Naive B cell (primary cell): ENCODE measurements around the gene PODXL. TPM values are rescaled to one million over a fixed set of nuclear protein-coding genes. Genes with fewer than 3 reads are reported as not detected.
"Not testable (repeated sequence)": the region's sequence is repeated elsewhere in the genome, so short reads cannot be mapped to it uniquely, and the experiment has no call there.

ENCODE experiments used
- ATAC-seq, 2 donors: fragments of 150-1000 bp; cut with Tn5 transposase; 2 replicates each; pipeline ENCODE4 v1.10.0; 2021; ENCODE audit warnings: low read depth in 2 of 2, mild to moderate bottlenecking in 2 of 2, moderate library complexity in 2 of 2
- DNase-seq: peaks from one replicate; pipeline ENCODE4 v3.0.0; 2022
- H3K27ac Mint-ChIP-seq, 6 donors: one replicate each; pipeline ENCODE4 v1.8.0; 2020 to 2022; ENCODE audit warnings: mild to moderate bottlenecking in 6 of 6, mixed read lengths in 6 of 6, moderate library complexity in 5 of 6, inconsistent platforms in 2 of 6
- H3K27me3 Mint-ChIP-seq, 3 donors: one replicate each; pipeline ENCODE4 v1.8.0; 2021 to 2022; ENCODE audit warnings: mixed read lengths in 3 of 3, mild to moderate bottlenecking in 1 of 3
- H3K36me3 Mint-ChIP-seq, 2 donors: one replicate each; pipeline ENCODE4 v1.8.0; 2020 to 2022; ENCODE audit warnings: mixed read lengths in 2 of 2, inconsistent platforms in 1 of 2, mild to moderate bottlenecking in 1 of 2
- H3K4me1 Mint-ChIP-seq, 3 donors: one replicate each; pipeline ENCODE4 v1.8.0; 2020 to 2022; ENCODE audit warnings: mixed read lengths in 3 of 3, inconsistent platforms in 1 of 3, mild to moderate bottlenecking in 1 of 3, moderate library complexity in 1 of 3
- H3K4me3 Mint-ChIP-seq, 8 donors: one replicate each; pipeline ENCODE4 v1.8.0; 2020 to 2022; ENCODE audit warnings: mild to moderate bottlenecking in 8 of 8, mixed read lengths in 8 of 8, moderate library complexity in 8 of 8, inconsistent platforms in 2 of 8
- H3K9me3 Mint-ChIP-seq, 7 donors: one replicate each; pipeline ENCODE4 v1.8.0; 2020 to 2022; ENCODE audit warnings: mixed read lengths in 7 of 7, mild to moderate bottlenecking in 5 of 7, inconsistent platforms in 2 of 7, moderate library complexity in 1 of 7
- polyA plus RNA-seq, 6 donors: library from polyadenylated mRNA; unstranded; fragments of 300-500 nt; fragmentation: Illumina TruSeq; gene quantifications; one replicate each; pipeline ENCODE4 v1.2.3, GENCODE V29; 2021; ENCODE audit warnings: low read depth in 6 of 6

PODXL gene
- polyA plus RNA-seq, 6 donors from 2014 or later, result 0.12 to 0.90 (median 0.68) TPM; not detected in 1

DNA sequence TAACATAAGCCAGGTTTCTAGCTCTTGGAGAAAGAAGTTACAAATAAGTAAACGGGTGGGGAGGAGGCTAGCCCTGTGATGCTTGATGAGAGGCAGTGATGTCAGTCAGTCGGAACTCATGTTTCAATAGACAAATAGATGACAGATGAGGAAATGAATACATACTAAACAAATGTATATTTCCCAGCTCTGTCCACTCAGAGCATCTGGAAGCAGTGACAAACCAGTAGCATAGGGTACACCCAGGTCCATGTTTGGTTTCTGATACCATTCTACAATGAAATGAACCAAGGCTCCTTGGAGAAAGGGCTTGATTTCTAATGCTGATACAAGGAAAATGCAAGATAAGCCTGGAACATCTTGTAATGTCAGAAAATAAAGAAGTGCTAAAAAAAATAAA lies 30.6 kb downstream of the PODXL start:
- no peaks in the 10 kb centered on the region for H3K9me3 Mint-ChIP-seq
- no peaks in the 10 kb centered on the region for H3K36me3 Mint-ChIP-seq
- peaks cover 0 to 10% (median 0%) of the 10 kb centered on the region in 3 donors for H3K27me3 Mint-ChIP-seq
- H3K4me1 Mint-ChIP-seq, result peaks cover 12 to 22% (median 15%) of the 10 kb centered on the region in 3 donors
- no peak for ATAC-seq
- H3K27ac Mint-ChIP-seq, result peak overlapping the region in 1 of 6 donors; percentile 70
- no peak for DNase-seq
- H3K4me3 Mint-ChIP-seq, result no peak overlapping the region

DNA sequence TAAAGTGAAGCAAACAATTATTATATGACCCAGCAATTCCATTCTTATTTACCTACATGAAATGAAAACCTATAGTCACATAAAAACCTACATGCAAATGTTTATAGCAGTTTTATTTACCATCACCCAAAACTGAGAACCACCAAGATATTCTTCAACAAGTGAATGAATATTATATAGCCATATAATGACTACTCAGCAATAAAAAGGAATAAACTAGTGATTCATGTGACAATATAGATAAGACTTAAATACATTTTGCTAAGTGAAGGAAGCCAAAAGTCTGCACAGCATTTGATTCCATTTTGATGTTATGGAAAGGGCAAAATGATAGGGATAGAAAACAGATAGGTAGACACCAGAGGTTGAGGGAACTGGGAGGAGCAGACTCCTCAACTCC lies 31.7 kb downstream of the PODXL start:
- H3K9me3 Mint-ChIP-seq, result no peaks in the 10 kb centered on the region
- H3K4me3 Mint-ChIP-seq, result no peak overlapping the region
- ATAC-seq, result no peak
- peaks cover 0 to 10% (median 0%) of the 10 kb centered on the region in 3 donors for H3K27me3 Mint-ChIP-seq
- H3K4me1 Mint-ChIP-seq, result peaks cover 12 to 22% (median 15%) of the 10 kb centered on the region in 3 donors
- DNase-seq, result no peak
- H3K27ac Mint-ChIP-seq, result no peak overlapping the region
- H3K36me3 Mint-ChIP-seq, result no peaks in the 10 kb centered on the region

DNA sequence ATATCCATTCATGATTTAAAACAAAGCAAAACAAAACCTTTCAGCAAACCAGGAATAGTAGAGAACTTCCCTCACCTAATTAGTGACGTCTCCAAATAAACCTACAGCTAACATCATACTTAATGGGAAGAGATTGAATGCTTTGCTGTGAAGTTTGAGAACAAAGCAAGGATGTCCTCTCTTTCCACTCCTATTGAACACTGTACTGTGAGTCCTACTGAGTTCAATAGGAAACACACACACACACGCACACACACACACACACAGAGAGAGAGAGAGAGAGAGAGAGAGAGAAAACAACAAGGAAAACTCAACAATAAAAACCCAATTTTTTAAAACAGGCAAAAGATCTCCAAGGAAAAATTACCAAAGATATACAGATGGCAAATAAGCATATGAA lies 32.3 kb downstream of the PODXL start:
- no peaks in the 10 kb centered on the region for H3K9me3 Mint-ChIP-seq
- H3K27ac Mint-ChIP-seq, result no peak overlapping the region
- no peak for DNase-seq
- H3K4me1 Mint-ChIP-seq, result peaks cover 12 to 22% (median 15%) of the 10 kb centered on the region in 3 donors
- no peak for ATAC-seq
- no peak overlapping the region for H3K4me3 Mint-ChIP-seq
- no peaks in the 10 kb centered on the region for H3K36me3 Mint-ChIP-seq
- peaks cover 0 to 9% (median 0%) of the 10 kb centered on the region in 3 donors for H3K27me3 Mint-ChIP-seq

DNA sequence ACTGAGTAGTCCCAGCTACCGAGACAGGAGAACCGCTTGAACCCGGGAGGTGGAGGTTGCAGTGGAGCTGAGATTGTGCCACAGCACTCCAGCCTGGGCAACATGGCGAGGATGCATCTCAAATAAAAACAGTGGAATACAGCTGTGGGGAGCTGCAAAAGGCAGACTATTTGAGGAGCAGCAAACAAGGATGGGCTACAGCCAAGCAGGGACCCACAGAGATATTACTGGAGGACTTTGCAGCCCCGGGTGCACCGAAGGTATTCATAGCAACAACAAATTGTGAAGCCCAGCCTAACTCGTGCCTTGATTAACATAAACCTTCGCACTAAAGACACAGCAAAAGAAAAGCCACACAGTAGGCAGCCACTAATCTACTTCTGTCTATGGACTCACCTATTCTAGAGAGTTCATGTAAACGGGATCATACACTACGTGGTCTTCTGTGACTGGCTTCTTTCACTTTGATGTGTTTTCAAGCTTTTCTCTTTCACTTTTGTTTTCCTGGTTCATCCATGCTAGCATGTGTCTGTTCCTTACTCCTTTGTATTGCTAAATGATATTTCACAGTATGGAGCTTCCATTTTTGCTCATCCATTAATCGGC lies 34.0 kb downstream of the PODXL start:
- Mint-ChIP-seq H3K27me3 (no peaks in the 10 kb centered on the region), H3K27ac (no peak overlapping the region), H3K4me3 (peak overlapping the region in 2 of 8 donors; percentile 9 to 51), H3K9me3 (no peaks in the 10 kb centered on the region), H3K4me1 (peaks cover 10 to 20% (median 14%) of the 10 kb centered on the region in 3 donors), H3K36me3 (no peaks in the 10 kb centered on the region)
- DNase-seq (no peak), ATAC-seq (no peak)

DNA sequence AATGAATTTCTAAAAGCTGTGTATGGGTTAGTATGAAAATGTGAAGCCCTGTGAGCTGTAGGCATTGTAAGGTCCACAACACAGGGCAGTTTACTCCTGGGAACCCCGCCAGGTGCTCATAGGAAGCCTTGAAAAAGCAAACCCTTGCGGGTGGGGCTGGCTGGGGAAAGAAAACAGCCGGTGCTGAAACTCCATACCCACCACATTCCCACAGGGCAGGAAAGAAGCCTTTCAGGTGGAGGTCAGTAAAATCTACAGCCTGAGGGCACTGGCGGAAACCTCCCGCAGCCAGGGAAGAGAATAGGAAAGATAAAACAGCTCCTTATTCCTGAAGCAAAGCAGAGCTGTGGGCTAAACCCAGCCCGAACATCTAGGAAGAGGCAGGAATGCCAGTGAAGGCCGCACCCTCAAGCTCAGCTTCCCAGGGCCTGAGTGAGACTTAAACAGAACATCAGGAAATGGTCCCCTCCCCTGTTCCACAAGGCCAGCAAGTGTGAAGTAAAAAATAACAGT lies 34.7 kb downstream of the PODXL start:
- Mint-ChIP-seq H3K27ac (peak overlapping the region in 1 of 6 donors; percentile 70), H3K4me1 (peaks cover 6 to 15% (median 12%) of the 10 kb centered on the region in 3 donors), H3K9me3 (no peaks in the 10 kb centered on the region), H3K36me3 (no peaks in the 10 kb centered on the region), H3K27me3 (no peaks in the 10 kb centered on the region), H3K4me3 (peak overlapping the region in 4 of 8 donors; percentile 9 to 66 (median 32))
- ATAC-seq (no peak), DNase-seq (no peak)

DNA sequence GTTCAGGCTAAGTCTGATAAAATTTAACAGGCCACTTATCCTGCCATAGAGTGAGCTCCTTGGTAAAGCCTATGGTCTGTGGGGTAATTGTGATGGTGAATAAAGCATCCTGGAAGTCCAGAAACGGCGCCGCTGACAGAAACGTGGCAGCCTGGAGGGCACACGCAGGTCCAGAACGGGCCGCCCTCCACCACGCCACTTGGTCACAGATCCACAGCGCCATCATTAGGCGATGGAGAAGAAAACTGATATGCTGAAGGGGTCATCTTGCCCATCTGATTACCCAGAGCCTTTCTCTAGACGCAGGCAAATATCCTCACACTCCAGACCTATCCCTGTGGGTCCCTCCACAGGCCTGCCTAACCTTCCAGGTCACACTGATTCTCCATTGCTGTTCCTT lies 37.8 kb downstream of the PODXL start:
- ATAC-seq (no peak), DNase-seq (no peak)
- Mint-ChIP-seq H3K4me1 (peaks cover 6 to 16% (median 13%) of the 10 kb centered on the region in 3 donors), H3K9me3 (no peaks in the 10 kb centered on the region), H3K36me3 (no peaks in the 10 kb centered on the region), H3K4me3 (no peak overlapping the region), H3K27ac (no peak overlapping the region), H3K27me3 (no peaks in the 10 kb centered on the region)

DNA sequence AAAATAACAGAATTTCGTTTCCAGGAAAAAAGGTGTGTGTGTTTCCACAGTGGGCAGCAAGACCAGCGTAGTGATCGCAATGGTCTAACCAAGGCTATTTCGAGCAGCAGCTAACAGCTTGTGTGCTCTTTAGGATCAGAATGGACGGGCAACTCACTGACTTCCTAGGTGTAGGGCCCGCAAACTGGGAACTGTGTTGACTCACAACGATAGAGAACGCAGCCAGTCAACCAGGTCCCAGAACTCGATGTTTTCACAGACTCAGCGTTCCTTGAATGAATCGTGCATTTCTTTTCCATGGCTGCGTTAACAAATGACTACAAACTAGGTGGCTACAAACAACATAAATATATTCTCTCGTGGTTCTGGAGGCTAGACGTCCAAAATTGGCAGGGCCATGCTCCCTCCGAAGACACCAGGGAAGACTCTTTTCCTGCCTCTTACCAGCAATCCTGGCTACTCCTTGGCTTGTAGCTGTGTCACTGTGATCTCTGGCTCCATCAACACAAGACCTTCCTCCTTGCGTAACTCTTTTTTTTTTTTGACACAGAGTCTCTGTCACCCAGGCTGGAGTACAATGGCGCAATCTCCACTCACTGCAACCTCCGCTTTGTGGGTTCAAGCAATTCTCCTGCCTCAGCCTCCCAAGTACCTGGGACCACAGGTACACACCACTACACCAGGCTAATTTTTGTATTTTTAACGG lies 39.1 kb downstream of the PODXL start:
- H3K36me3 Mint-ChIP-seq, result no peaks in the 10 kb centered on the region
- no peaks in the 10 kb centered on the region for H3K9me3 Mint-ChIP-seq
- ATAC-seq, result no peak
- peaks cover 0 to under 1% (median 0%) of the 10 kb centered on the region in 3 donors for H3K27me3 Mint-ChIP-seq
- H3K27ac Mint-ChIP-seq, result peak overlapping the region in 1 of 6 donors; percentile 49
- H3K4me1 Mint-ChIP-seq, result peaks cover 9 to 14% (median 13%) of the 10 kb centered on the region in 3 donors
- H3K4me3 Mint-ChIP-seq, result peak overlapping the region in 1 of 8 donors; percentile 9
- no peak for DNase-seq

DNA sequence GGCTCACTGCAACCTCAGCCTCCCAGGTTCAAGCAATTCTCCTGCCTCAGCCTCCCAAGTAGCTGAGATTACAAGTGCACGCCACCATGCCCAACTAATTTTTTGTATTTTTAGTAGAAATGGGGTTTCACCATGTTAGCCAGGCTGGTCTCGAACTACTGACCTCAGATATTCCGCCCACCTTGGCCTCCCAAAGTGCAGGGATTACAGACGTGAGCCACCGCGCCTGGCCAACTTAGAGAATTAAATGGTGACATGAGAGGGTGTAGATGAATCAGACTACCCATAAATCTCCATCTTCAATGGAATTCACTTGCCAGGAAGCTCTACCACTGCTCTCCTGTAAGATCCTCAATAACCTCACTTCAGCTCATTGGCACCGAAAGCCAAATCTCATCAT lies 41.0 kb downstream of the PODXL start:
- not testable (repeated sequence) for ATAC-seq

DNA sequence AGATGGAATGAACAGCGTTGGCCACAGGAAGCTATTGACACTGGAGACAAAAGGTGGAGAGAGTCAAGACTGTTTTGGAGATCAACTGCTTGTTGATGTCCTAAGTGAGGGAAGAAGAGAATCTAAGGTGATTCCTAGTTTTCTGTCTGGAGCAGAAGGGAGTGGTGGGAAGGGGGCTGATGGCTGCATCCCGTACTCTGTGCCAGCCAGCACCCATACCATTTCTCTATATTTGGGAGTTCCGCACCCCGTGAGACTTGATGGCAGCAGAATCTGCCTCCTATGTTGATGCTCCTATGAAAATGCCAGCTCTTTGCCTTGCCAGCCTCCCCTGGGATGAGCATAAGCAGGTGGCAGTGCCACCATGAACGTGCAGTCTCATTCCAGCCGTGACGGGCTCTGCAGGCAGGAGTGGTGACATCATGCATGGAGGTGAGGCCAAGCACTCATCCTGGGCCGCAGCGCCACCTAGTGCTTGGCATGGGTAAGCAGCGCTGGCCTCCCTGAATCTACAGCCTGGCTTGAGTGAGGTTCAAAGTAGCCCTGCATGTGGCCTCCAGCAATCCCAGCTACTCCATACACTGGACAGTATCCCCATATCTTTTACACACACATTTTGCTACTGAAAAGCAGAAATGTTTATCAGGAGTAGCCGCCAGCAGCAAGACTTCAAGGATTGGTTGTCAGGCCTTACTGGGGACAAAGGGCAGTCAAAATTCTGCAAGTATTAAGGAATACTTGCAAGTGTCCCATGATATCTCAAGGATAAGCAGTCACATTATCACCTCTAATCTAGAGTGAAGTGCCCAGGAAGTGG lies 43.0 kb downstream of the PODXL start:
- ATAC-seq (peak; percentile 92 to 96), DNase-seq (peak; percentile 57)
- Mint-ChIP-seq H3K9me3 (no peaks in the 10 kb centered on the region), H3K4me1 (peaks cover 12 to 17% (median 13%) of the 10 kb centered on the region in 3 donors), H3K4me3 (peak overlapping the region in 2 of 8 donors; percentile 4 to 21), H3K36me3 (no peaks in the 10 kb centered on the region), H3K27me3 (peaks cover 0 to 14% (median under 1%) of the 10 kb centered on the region in 3 donors), H3K27ac (peak overlapping the region in 3 of 6 donors; percentile 5 to 84 (median 57))

More for the DNA sequence above, 41.0 kb downstream of the PODXL start:
- DNase-seq, H3K4me3 Mint-ChIP-seq, H3K9me3 Mint-ChIP-seq, H3K27ac Mint-ChIP-seq, H3K36me3 Mint-ChIP-seq, H3K27me3 Mint-ChIP-seq: not testable (repeated sequence)
- H3K4me1 Mint-ChIP-seq, result peaks cover 12 to 14% (median 12%) of the 10 kb centered on the region in 3 donors

DNA sequence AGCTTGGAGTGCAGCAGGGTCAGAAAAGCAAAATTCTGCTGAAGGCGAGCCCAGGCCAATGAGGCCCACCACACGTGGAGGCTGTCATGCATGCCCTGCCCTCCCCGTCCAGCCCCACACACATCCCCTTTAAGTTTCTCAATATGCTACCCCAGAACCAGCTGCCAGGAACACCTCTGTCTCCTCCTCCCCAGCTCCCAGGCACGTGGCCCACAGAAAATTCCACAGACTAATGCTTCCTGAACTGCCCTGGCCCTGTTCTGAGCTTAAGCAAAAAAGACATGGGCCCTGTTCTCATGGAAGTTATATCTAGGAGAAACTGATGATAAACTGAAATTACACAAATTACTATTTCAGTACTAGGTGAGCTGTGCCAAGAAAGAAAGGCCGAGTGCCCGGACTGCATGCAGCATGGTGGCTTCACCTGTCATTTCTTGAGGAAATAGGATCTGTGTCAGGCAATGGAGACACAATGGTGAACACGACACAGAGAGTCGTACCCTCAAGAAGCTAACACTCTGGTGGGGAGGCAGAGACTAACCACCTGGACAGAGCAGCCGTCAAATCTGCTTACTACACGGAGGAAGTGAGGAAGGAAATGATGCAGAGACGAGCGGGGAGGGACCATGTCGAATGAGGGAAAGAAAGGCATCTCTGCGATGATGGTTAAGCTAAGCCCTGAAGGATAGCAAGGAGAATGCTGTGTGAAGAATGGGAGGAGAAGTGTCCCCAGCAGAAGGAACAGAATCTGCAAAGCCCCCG lies 44.5 kb downstream of the PODXL start:
- Mint-ChIP-seq H3K27ac (peak overlapping the region in 3 of 6 donors; percentile 28 to 46 (median 34)), H3K4me3 (peak overlapping the region in 1 of 8 donors; percentile 42), H3K9me3 (no peaks in the 10 kb centered on the region), H3K4me1 (peaks cover 20 to 25% (median 21%) of the 10 kb centered on the region in 3 donors), H3K36me3 (no peaks in the 10 kb centered on the region), H3K27me3 (peaks cover 6 to 20% (median 7%) of the 10 kb centered on the region in 3 donors)
- DNase-seq (no peak), ATAC-seq (peak in 1 of 2 donors; percentile 28)

DNA sequence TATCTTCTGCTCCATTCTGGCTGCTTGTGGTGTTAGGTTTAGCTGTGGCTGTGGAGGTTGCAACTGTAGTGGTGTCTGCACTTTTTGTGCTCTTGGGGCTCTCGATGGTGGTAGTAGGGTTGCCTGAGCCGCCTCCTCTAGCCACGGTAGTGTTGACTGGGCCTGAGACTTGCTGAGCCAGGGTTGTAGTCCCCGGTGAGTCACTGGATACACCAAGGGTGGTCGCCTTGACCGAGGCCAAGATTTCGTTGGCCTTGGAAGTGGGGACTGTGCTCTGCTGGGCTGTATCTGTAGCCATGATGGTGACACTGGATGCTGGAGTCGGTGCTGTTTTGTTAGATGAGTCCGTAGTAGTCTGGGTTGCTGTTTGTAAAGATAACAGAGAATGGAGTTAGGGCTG lies 45.4 kb downstream of the PODXL start:
- no peaks in the 10 kb centered on the region for H3K9me3 Mint-ChIP-seq
- H3K27ac Mint-ChIP-seq, result peak overlapping the region in 1 of 6 donors; percentile 88
- H3K4me3 Mint-ChIP-seq, result no peak overlapping the region
- H3K4me1 Mint-ChIP-seq, result peaks cover 20 to 25% (median 21%) of the 10 kb centered on the region in 3 donors
- ATAC-seq, result no peak
- no peak for DNase-seq
- H3K27me3 Mint-ChIP-seq, result peaks cover 6 to 20% (median 7%) of the 10 kb centered on the region in 3 donors
- no peaks in the 10 kb centered on the region for H3K36me3 Mint-ChIP-seq

DNA sequence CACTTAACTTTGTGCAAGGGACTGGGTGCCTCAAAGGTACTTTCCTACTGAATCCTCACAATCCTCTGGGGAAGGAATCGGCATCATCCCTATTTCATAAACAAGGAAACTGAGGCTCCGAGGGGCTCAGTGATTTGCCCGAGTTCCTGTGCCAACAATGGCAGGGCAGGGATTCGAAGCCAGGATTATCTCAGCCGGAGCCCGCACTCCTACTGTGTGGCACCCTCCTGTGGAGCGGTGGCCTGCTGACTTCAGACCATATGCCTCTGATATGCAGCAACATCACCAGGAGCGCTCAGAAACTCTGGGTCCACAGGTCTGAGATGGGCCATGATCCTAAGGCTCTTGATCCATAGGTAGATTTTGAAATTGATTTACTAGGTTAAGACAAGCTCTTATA lies 46.6 kb downstream of the PODXL start:
- no peak overlapping the region for H3K27ac Mint-ChIP-seq
- DNase-seq (no peak), ATAC-seq (no peak)
- H3K9me3 Mint-ChIP-seq, result no peaks in the 10 kb centered on the region
- peaks cover 20 to 25% (median 21%) of the 10 kb centered on the region in 3 donors for H3K4me1 Mint-ChIP-seq
- H3K36me3 Mint-ChIP-seq, result no peaks in the 10 kb centered on the region
- peaks cover 6 to 20% (median 7%) of the 10 kb centered on the region in 3 donors for H3K27me3 Mint-ChIP-seq
- H3K4me3 Mint-ChIP-seq, result no peak overlapping the region
